ENCODE results near the gene NFASC. TPM values are rescaled to one million over a fixed set of nuclear protein-coding genes. Genes with fewer than 3 reads are reported as not detected.

NFASC gene
- total and polyA plus RNA-seq, 9 of the 15 experiments (the other 6 are each of a cell fraction or from before 2014, with no cell fraction given) = 0.03 to 0.16 (median 0.06) TPM; not detected in 6

GRCh38 chr1:204989266-204990058 is 118.8 kb downstream of the NFASC start (continued):
- no peak for TF ChIP-seq NFXL1 (CRISPR knock-in tag; IDR thresholded peaks at IDR 0.05)
- no peak for TF ChIP-seq NRF1 (conservative IDR thresholded peaks at IDR 0.05 in 1 of 2, IDR thresholded peaks at IDR 0.05 in 1 of 2)
- no peak for TF ChIP-seq MCM7 (IDR thresholded peaks at IDR 0.05)
- peak; percentile 81 for TF ChIP-seq DEAF1 (CRISPR knock-in tag; IDR thresholded peaks at IDR 0.05)
- no peak for TF ChIP-seq ZC3H8 (IDR thresholded peaks at IDR 0.05)
- TF ChIP-seq RBM39 (optimal IDR thresholded peaks at IDR 0.05; ENCODE audit: low read depth, low read length) = no peak
- TF ChIP-seq BRD9 (IDR thresholded peaks at IDR 0.05; ENCODE audit: low read depth, partially characterized antibody) = no peak
- TF ChIP-seq TCF15 (CRISPR knock-in tag; IDR thresholded peaks at IDR 0.05) = no peak
- TF ChIP-seq USF2 (CRISPR knock-in tag; IDR thresholded peaks at IDR 0.05) = no peak
- TF ChIP-seq CC2D1A (IDR thresholded peaks at IDR 0.05) = peak; percentile 70; the same call in 1 of the 2 replicates
- no peak for TF ChIP-seq RBM25 (IDR thresholded peaks at IDR 0.05; ENCODE audit: low read depth, low read length, severe bottlenecking)
- TF ChIP-seq TARDBP (IDR thresholded peaks at IDR 0.05) = 0 out of 2 replicates have a peak, but pooled peaks have one; percentile 27
- TF ChIP-seq ARID2 (IDR thresholded peaks at IDR 0.05) = peak; percentile 70; the same call in 1 of the 2 replicates
- no peak for TF ChIP-seq ETV5 (CRISPR knock-in tag; IDR thresholded peaks at IDR 0.05; ENCODE audit: low read depth)
- no peak for TF ChIP-seq BDP1 (IDR thresholded peaks at IDR 0.05; ENCODE audit: insufficient read depth, insufficient read length)
- TF ChIP-seq TBL1XR1 (IDR thresholded peaks at IDR 0.05; ENCODE audit: low read length in 2 of 2) = 0 out of 4 replicates have a peak, but pooled peaks of 1 of the 2 experiments have one; percentile 31
- TF ChIP-seq CLOCK (CRISPR knock-in tag; IDR thresholded peaks at IDR 0.05; ENCODE audit: borderline replicate concordance) = no peak
- TF ChIP-seq JUND (IDR thresholded peaks at IDR 0.05; ENCODE audit: borderline replicate concordance, low read depth, low read length) = peak; percentile 49; the same call in 1 of the 2 replicates
- no peak for TF ChIP-seq JUND (tag; IDR thresholded peaks at IDR 0.05; ENCODE audit: borderline replicate concordance, low read depth, low read length)
- TF ChIP-seq JUN (IDR thresholded peaks at IDR 0.05; ENCODE audit: borderline replicate concordance, low read depth, low read length) = 0 out of 2 replicates have a peak, but pooled peaks have one; percentile 11
- no peak for TF ChIP-seq JUN (CRISPR knock-in tag; IDR thresholded peaks at IDR 0.05; ENCODE audit: borderline replicate concordance)
- TF ChIP-seq CREB3L1 (IDR thresholded peaks at IDR 0.05; ENCODE audit: borderline replicate concordance, low read depth) = no peak

Data from K562 (cell line).